Measurements from ENCODE around the gene SIVA1.
"Not testable (repeated sequence)": the region's sequence is repeated elsewhere in the genome, so short reads cannot be mapped to it uniquely, and the experiment has no call there.

Gene SIVA1

DNA sequence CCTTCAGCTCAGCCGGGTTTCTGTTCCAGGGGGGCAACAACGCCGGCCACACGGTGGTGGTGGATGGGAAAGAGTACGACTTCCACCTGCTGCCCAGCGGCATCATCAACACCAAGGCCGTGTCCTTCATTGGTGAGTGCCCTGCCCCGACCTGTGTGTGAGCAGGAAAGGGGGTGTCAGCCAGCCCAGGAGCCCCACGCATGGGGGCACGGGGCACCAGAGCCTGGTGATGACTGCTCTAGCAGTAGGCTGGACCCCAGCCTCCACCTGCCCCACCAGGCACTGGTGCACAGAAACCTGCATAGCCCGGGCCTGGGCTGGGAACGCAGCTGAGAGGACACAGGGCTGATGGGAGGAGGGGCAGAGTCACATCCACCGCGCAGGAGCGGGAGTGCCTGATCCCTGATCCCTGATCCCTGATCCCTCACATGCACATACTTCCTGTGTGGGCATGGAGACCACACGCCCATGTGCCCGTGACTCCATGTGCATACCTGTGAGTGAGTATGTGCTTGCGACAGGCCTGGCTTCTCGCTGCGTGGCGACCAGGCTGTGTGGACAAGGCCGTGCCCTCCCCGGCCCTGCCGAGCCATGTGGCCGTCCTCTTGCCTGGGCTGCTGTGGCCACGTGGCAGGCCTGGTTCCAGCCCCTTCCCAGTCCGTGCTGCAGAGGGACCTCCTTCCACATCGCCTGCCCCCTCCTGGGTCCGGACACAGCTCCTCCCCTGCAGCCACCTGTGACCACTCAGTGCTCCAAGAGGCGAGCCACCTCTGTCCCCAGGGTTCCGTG, 17.8 kb upstream of the SIVA1 start:
- no peak for DNase-seq (ENCODE audit: low read depth)

DNA sequence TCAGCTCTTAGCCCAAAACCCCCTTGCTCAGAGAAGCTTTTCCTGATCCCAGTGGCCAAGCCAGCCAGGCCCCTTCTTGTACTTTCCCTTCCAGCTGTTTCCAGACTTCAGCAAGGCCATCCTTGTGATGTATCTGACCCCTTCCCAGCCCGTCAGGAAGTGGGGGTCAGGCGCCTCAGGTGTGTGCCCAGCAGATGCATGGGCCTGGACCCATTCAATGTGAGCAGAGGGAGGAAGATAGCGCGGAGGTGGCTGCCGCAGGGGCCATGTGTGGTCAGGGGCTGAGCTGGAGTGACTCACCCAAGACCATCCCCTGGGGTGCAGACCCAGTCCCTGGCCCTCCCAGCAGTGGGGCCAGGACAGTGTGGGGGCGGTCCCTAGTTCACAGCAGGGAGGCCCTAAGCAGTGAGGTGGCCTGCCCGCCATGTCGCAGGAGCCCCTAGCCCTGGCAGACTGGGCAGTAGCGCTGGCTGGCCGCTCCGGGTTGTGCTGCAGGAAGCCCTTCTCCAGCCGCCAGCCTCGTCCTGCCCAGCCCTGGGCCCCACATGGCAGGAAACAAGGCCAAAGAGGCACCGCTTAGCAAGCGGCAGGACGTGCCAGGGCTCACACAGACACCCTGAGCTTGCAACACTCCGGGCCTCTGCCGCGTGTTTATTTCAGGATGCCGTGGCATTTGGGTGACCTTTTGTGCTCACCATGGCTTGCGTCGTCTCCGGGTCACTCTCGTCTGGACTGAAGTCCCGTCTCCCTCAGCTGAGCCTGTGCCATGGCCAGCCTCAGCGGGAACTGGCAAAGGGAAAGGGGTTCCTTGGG, 16.9 kb upstream of the SIVA1 start:
- DNase-seq (ENCODE audit: low read depth), result no peak

DNA sequence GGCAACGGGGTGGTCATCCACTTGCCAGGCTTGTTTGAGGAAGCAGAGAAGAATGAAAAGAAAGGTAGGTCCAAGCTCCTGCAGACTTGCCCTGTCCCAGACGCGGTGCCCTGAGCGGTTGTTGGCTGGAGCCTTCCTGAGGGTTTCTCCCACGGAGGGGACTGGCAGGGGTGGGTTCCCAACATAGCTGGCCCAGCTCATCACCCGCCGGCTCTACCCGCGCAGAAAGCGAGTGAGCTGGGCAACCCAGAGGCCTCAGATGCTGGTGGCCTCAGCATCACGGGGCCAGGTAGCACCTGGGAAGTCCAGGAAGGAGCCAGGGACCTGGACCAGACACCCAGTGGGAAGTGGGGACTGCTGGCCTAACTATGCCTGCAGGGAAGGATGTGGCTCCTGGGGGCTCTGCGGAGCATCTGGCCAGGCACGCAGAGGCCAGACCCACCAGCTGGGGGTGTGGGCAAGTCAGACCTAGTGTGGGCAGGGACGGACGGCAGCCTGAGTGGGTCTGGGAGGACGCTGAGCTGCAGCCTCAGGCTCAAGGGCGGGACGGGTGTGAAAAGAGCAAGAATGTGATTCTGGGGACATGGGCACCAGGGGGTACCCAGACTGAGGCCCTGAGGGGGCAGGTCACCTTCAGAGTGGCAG, 14.4 kb upstream of the SIVA1 start:
- DNase-seq (ENCODE audit: low read depth), result no peak

- no peak for DNase-seq (ENCODE audit: low read depth)
Observed at GRCh38 chr14:104739026-104739425, 13.9 kb upstream of the SIVA1 start.

DNA sequence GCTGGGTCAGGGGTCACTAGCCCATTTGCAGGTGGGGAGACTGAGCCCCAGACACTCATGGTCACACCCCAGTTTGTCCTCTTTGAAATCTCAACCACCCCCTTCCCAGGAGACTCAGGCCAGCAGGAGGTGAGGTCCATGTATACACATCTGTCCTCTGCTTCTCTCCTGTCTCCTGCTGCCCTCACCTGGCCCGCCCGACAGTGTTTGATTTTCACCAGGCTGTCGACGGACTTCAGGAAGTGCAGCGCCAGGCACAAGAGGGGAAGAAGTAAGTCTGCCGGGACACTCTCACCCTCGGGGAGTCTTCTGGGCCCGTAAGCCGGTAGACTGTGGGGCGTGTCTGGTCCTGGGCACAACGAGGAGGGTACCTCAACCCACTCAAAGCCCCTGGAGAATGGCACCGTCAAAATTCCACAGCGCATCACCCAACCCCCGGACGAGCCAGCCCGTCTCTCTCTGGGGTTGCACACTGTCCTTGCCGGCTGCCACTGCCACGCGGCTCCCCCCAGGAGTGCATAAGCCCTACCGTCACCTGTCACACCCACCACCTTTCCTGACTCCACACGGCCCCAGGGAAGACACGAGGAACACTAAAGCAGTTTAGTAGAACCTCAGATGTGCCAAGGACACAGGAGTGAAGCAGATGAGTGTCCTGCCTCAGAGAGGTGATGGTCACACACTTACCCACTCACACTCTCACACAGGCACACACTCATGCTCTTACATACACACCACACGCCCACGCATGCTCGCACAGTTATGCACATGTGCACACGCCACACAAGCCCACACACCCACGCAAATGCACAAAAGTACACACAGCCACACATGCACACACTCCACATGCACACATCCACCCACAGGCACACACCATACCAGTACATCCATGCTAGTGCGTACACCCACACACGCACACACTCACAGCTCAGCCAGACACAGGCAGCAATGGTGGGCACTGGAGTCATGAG, 13.1 kb upstream of the SIVA1 start:
- no peak for DNase-seq (ENCODE audit: low read depth)

DNA sequence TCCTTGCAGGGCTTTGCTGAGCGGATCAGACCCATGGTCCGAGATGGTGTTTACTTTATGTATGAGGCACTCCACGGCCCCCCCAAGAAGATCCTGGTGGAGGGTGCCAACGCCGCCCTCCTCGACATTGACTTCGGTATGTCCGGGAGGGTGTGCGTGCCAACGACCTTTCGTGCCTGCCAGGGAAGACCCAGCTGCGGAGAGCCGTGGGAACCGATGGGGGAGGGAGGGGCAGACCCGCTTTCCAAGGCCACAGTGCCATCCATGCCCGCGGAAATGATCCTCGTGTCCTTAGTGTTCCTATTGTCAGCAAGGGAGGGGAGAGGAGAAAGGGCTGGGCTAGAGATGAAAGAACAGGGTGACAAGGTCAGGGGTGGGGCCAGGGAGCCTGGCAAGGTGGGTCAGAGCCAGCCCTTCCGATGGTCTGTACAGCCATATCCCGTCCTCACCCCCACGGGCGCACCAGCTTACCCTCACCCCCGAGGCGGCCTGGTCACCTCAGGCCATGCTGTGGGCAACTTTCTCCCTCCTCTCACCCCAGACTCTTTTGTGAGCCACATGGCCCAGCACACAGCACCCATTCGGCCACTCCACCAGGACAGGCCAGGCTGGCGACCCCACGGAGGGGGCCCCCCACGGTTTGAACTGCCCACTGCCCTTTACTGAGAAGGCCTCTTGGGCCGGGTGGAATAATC, 11.7 kb upstream of the SIVA1 start:
- no peak for DNase-seq (ENCODE audit: low read depth)

DNA sequence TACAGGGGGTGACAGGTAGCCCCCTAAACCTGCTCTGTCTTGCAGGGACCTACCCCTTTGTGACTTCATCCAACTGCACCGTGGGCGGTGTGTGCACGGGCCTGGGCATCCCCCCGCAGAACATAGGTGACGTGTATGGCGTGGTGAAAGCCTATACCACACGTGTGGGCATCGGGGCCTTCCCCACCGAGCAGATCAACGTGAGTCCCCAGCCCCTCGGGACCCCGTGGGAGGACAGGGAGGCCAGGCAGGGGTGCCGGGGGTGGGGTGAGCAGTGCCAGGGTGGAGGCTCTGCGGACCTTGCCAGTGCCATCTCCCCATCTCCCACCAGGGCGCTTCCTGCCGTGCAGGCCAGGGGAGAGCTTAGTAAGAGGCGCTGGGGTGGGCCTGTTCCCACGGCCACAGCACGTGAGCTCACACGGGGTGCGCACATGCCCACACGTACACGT, 11.1 kb upstream of the SIVA1 start:
- no peak for DNase-seq (ENCODE audit: low read depth)

- no peak for DNase-seq (ENCODE audit: low read depth)
Observed at GRCh38 chr14:104742586-104743455, 10.1 kb upstream of the SIVA1 start.

DNA sequence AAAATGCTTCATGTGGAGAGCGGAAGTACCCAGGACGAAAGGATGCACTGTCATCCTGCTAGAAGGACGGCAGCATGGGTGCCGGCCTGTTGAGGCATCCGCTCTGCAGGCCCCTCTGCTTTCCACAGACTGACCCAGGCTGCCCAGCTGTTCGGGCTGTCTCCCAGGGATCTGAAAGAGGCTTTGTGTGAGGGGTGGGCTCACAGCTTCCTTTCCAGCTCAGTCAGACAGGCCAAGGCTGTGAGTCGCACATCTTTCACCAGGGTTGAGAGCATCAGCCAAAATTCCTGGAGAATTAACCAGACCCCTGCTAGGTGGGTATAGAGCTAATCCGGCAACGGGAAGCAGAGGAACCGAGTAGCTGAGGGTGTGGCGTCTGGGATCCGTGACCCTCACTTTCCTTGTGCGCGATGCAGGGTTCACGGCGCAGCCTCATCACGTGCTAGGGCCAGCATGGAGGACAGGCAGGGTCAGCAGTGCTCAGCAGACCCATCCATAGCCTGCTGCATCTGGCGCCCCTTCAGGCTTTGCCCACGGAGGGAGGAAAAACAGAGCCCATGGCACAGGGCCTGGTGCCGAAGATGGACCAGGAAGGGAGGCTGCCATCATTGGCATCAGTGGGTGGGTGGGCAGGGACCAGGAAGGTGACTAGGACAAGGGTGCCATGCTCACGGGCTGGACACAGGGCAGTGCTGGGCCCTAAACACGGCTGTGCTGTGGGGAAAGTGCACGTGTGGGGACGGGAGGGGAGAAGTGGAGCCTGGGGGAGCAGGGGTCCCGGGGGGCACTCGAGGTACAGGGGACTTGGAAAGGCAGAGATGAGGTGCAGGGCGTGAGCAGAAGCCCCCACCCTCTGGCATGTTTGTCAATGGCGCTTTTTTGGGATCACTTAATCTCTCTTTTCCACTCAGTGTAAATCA, 9.2 kb upstream of the SIVA1 start:
- DNase-seq (ENCODE audit: low read depth), result no peak

- DNase-seq (ENCODE audit: low read depth), result no peak
Observed at GRCh38 chr14:104744484-104744883, 8.5 kb upstream of the SIVA1 start.

- DNase-seq (ENCODE audit: low read depth), result no peak
Observed at GRCh38 chr14:104745431-104745830, 7.5 kb upstream of the SIVA1 start.

GRCh38 chr14:104746071-104746545, 6.8 kb upstream of the SIVA1 start:
- DNase-seq (ENCODE audit: low read depth), result no peak

GRCh38 chr14:104746934-104747481, 5.9 kb upstream of the SIVA1 start:
- DNase-seq (ENCODE audit: low read depth), result no peak

GRCh38 chr14:104747876-104748275, 5.1 kb upstream of the SIVA1 start:
- no peak for DNase-seq (ENCODE audit: low read depth)

DNA sequence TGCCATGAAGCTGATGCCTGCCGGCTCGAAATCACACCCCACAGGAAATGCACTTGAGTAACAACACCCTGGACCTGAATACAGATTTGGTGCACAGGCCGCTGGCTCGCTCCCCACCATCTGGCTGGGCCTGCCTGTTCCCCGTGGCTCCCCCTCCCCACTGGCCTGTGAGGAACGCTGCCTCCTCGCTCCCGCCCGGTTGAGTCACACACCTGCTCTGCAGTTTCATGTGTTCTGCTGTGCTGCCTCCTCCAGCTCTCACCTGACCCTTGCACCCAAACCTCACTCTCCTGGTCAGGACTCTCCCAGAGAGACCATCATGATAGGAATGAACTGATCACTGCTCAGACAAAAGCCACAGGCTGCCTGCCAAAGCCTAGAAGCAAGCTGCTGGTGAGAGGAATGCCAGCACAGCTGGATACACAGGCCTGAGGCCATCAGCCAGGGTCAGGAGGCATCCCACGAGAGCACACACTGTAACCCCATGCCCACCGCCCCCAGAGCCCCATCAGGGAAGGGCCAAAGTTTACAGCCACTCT, 3.8 kb upstream of the SIVA1 start:
- DNase-seq (ENCODE audit: low read depth), result no peak

- DNase-seq (ENCODE audit: low read depth), result no peak
Observed at GRCh38 chr14:104750056-104750752, 2.7 kb upstream of the SIVA1 start.

- not testable (repeated sequence) for DNase-seq (ENCODE audit: low read depth)
Observed at GRCh38 chr14:104750753-104751057, 2.2 kb upstream of the SIVA1 start.
